Measurements from ENCODE around the gene STAG1.

GRCh38 chr3:136712941-136713340 is 39.2 kb downstream of the STAG1 start:
- TF ChIP-seq NONO (IDR thresholded peaks at IDR 0.05; ENCODE audit: low read depth in 2 of 2, low read length in 1 of 2) (no peak), CREB5 (CRISPR knock-in tag; IDR thresholded peaks at IDR 0.05) (no peak), ZNF232 (CRISPR knock-in tag; IDR thresholded peaks at IDR 0.05) (no peak), ZFX (CRISPR knock-in tag; IDR thresholded peaks at IDR 0.05) (no peak), CHD2 (IDR thresholded peaks at IDR 0.05; ENCODE audit: low read depth, low read length) (no peak), NR2C2 (CRISPR knock-in tag; IDR thresholded peaks at IDR 0.05) (no peak), NR2C2 (tag; IDR thresholded peaks at IDR 0.05) (no peak), ZSCAN32 (CRISPR knock-in tag; IDR thresholded peaks at IDR 0.05) (no peak), REST (IDR thresholded peaks at IDR 0.05; ENCODE audit: borderline replicate concordance) (no peak), REST (CRISPR knock-in tag; IDR thresholded peaks at IDR 0.05; ENCODE audit: low read depth) (no peak), CTCF (IDR thresholded peaks at IDR 0.05 in 2 of 3, conservative IDR thresholded peaks at IDR 0.05 in 1 of 3; ENCODE audit: insufficient read depth in 2 of 3, low read depth in 1 of 3, low read length in 3 of 3) (no peak), HNRNPLL (IDR thresholded peaks at IDR 0.05; ENCODE audit: low read depth, low read length, poor library complexity, severe bottlenecking) (no peak), SP1 (CRISPR knock-in tag; IDR thresholded peaks at IDR 0.05) (no peak), MAX (CRISPR knock-in tag; IDR thresholded peaks at IDR 0.05) (no peak), SMAD4 (CRISPR knock-in tag; conservative IDR thresholded peaks at IDR 0.05) (no peak)

All from K562 (cell line).